ENCODE results near the gene PPME1.

GRCh38 chr11:74153224-74153623, 17.9 kb upstream of the PPME1 start:
- TF ChIP-seq CTCF (conservative IDR thresholded peaks at IDR 0.05) (no peak), EZH2 (IDR thresholded peaks at IDR 0.05; ENCODE audit: low read depth) (no peak)
